ENCODE results near the gene GPR62.
"Not testable (repeated sequence)": the region's sequence is repeated elsewhere in the genome, so short reads cannot be mapped to it uniquely, and the experiment has no call there.

The GPR62 gene

DNA sequence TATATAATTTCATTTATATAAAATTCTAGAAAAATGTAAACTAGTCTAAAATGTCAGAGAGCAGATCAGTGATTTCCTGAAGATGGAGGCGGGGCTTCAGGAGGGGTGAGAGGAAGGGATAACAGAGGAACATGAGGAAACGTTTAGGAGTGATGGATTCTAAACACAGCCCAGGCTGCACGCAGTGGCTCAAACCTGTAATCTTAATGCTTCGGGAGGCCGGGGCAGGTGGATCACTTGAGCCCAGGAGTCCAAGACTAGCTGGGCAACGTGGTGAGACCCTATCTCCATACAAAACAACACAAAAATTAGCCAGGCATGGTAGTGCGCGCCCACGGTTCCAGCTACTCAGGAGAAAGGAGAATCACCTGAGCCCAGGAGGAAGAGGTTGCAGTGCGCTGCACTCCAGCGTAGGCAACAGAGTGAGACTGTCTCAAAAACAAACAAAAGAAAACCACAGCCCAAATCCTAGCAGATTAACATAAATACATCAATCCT lies 34.1 kb upstream of the GPR62 start:
- no peaks in the 10 kb centered on the region for H3F3A ChIP-seq (ENCODE audit: low read depth)
- H3K9me2 ChIP-seq (replicated peaks; ENCODE audit: low read depth, low read length), result no peaks in the 10 kb centered on the region
- no peaks in the 10 kb centered on the region for H3K4me1 ChIP-seq (ENCODE audit: insufficient read depth, low read length, poor library complexity, severe bottlenecking)
- no peak overlapping the region for H2AFZ ChIP-seq (ENCODE audit: low read length)
- H3K9ac ChIP-seq (ENCODE audit: low read depth, low read length, poor library complexity, severe bottlenecking), result no peak overlapping the region
- no peaks in the 10 kb centered on the region for H4K20me1 ChIP-seq (ENCODE audit: insufficient read depth, low read length, poor library complexity, severe bottlenecking)
- no peak overlapping the region for H3K4me3 ChIP-seq (ENCODE audit: low read length, poor library complexity, severe bottlenecking)
- no peaks in the 10 kb centered on the region for H3K27me3 ChIP-seq (ENCODE audit: insufficient read depth, low read length, poor library complexity, severe bottlenecking)
- no peak for TF ChIP-seq EZH2phosphoT487 (IDR thresholded peaks at IDR 0.05; ENCODE audit: borderline replicate concordance)
- TF ChIP-seq, protein P1, sequence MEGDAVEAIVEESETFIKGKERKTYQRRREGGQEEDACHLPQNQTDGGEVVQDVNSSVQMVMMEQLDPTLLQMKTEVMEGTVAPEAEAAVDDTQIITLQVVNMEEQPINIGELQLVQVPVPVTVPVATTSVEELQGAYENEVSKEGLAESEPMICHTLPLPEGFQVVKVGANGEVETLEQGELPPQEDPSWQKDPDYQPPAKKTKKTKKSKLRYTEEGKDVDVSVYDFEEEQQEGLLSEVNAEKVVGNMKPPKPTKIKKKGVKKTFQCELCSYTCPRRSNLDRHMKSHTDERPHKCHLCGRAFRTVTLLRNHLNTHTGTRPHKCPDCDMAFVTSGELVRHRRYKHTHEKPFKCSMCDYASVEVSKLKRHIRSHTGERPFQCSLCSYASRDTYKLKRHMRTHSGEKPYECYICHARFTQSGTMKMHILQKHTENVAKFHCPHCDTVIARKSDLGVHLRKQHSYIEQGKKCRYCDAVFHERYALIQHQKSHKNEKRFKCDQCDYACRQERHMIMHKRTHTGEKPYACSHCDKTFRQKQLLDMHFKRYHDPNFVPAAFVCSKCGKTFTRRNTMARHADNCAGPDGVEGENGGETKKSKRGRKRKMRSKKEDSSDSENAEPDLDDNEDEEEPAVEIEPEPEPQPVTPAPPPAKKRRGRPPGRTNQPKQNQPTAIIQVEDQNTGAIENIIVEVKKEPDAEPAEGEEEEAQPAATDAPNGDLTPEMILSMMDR (conservative IDR thresholded peaks at IDR 0.05; ENCODE audit: low read length), result no peak
- no peaks in the 10 kb centered on the region for H3K9me3 ChIP-seq (ENCODE audit: insufficient read depth, low read depth, low read length)
- H3K4me2 ChIP-seq (ENCODE audit: low read depth, low read length, poor library complexity, severe bottlenecking), result no peak overlapping the region
- H3K36me3 ChIP-seq (ENCODE audit: insufficient read depth, low read length), result no peaks in the 10 kb centered on the region
- H3K79me2 ChIP-seq (ENCODE audit: insufficient read depth, low read length), result no peaks in the 10 kb centered on the region

DNA sequence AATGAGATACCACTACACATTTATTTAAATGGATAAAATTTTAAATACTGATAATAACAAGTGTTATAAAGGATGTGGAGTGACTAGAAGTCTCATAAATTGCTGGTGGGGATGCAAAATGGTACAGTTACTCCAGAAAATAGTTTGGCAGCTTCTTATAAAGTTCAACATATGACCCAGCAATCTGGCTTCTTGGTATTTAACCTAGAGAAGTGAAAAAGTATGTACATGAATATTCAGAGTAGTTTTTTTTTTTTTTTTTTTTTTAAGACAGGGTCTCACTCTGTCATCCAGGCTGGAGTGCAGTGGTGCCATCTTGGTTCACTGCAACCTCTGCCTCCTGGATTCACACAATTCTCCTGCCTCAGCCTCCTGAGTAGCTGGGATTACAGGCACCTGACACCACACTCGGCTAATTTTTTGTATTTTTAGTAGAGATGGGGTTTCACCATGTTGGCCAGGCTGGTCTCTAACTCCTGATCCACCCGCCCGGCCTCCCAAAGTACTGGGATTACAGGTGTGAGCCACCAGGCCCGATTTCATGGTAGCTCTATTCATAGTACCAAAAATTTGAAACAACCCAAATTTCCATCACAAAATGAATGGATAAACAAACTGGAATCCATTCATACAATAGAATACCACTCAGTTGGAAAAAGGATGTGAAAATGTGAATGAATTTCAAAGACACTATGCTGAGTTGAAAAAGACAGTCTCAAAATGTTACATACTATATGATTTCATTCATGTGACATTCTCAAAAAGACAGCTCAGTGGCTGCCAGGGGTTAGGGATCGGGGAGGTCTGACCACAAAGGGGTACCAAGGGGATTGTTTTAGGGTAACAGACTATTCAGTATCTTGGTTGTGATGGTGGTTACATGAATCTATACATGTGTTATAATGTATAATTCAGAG lies 27.9 kb upstream of the GPR62 start:
- H3K79me2 ChIP-seq (ENCODE audit: insufficient read depth, low read length), result no peaks in the 10 kb centered on the region
- H3K36me3 ChIP-seq (ENCODE audit: insufficient read depth, low read length), result no peaks in the 10 kb centered on the region
- TF ChIP-seq, protein P1 (conservative IDR thresholded peaks at IDR 0.05; ENCODE audit: low read length), result no peak
- no peak for TF ChIP-seq EZH2phosphoT487 (IDR thresholded peaks at IDR 0.05; ENCODE audit: borderline replicate concordance)
- H3F3A ChIP-seq (ENCODE audit: low read depth), result no peaks in the 10 kb centered on the region
- no peak overlapping the region for H3K9ac ChIP-seq (ENCODE audit: low read depth, low read length, poor library complexity, severe bottlenecking)
- no peak overlapping the region for H2AFZ ChIP-seq (ENCODE audit: low read length)
- H3K4me1 ChIP-seq (ENCODE audit: insufficient read depth, low read length, poor library complexity, severe bottlenecking), result no peaks in the 10 kb centered on the region
- H3K9me3 ChIP-seq (ENCODE audit: insufficient read depth, low read depth, low read length), result no peaks in the 10 kb centered on the region
- no peak overlapping the region for H3K4me3 ChIP-seq (ENCODE audit: low read length, poor library complexity, severe bottlenecking)
- H3K27me3 ChIP-seq (ENCODE audit: insufficient read depth, low read length, poor library complexity, severe bottlenecking), result no peaks in the 10 kb centered on the region
- no peaks in the 10 kb centered on the region for H3K9me2 ChIP-seq (replicated peaks; ENCODE audit: low read depth, low read length)
- no peak overlapping the region for H3K4me2 ChIP-seq (ENCODE audit: low read depth, low read length, poor library complexity, severe bottlenecking)
- no peaks in the 10 kb centered on the region for H4K20me1 ChIP-seq (ENCODE audit: insufficient read depth, low read length, poor library complexity, severe bottlenecking)

DNA sequence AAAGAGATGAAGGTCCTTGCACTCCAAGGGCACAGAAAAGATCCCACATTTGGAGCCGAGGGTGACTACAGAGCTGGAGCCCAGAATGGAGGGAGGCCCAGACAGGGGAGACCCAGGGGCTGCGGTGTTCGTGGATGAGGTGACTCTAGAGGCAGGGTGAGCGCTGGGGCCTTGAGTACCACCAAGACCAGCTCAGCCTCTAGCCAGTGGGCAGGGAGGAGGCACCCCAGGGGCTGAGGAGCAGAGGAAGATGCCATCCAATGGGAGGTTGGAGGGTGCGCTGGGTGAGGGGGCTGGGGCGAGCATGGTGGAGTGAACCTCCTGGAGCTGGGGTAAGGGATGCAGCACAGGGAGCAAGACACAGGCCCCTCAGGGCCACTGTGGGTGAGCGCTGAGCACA lies 26.7 kb upstream of the GPR62 start:
- TF ChIP-seq EZH2phosphoT487 (IDR thresholded peaks at IDR 0.05; ENCODE audit: borderline replicate concordance), result no peak
- TF ChIP-seq, protein P1 (conservative IDR thresholded peaks at IDR 0.05; ENCODE audit: low read length), result no peak

DNA sequence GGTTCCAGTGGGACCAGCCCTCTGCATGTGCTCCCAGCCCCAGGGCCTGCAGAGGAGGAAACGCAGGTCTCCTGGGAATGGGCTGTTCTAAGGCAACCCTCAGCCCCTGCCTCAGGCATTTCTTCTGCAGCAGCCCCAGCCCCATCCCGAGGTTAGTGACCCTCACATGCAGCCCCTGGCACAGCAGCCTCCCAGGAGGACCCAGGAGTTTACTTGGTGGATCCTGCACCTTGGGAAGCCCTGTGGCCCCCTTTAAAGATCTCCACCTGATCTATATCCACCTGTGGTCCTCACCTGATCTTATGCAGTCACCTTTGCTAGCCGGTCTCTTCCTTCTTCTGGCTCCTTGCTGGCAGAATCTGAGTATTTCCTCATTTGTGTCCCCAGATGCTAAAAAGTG lies 26.2 kb upstream of the GPR62 start:
- not testable (repeated sequence) for H3K9ac ChIP-seq (ENCODE audit: low read depth, low read length, poor library complexity, severe bottlenecking); H3K9me3 ChIP-seq (ENCODE audit: insufficient read depth, low read depth, low read length); H3F3A ChIP-seq (ENCODE audit: low read depth); H3K4me2 ChIP-seq (ENCODE audit: low read depth, low read length, poor library complexity, severe bottlenecking); H4K20me1 ChIP-seq (ENCODE audit: insufficient read depth, low read length, poor library complexity, severe bottlenecking); H3K4me3 ChIP-seq (ENCODE audit: low read length, poor library complexity, severe bottlenecking); H3K79me2 ChIP-seq (ENCODE audit: insufficient read depth, low read length); H3K36me3 ChIP-seq (ENCODE audit: insufficient read depth, low read length); H3K9me2 ChIP-seq (replicated peaks; ENCODE audit: low read depth, low read length); H3K27me3 ChIP-seq (ENCODE audit: insufficient read depth, low read length, poor library complexity, severe bottlenecking); H3K4me1 ChIP-seq (ENCODE audit: insufficient read depth, low read length, poor library complexity, severe bottlenecking); H2AFZ ChIP-seq (ENCODE audit: low read length)

More for the DNA sequence above, 26.7 kb upstream of the GPR62 start:
- Histone ChIP-seq H3K79me2 (ENCODE audit: insufficient read depth, low read length) (no peaks in the 10 kb centered on the region), H3K9me2 (replicated peaks; ENCODE audit: low read depth, low read length) (no peaks in the 10 kb centered on the region), H3K4me2 (ENCODE audit: low read depth, low read length, poor library complexity, severe bottlenecking) (no peak overlapping the region), H2AFZ (ENCODE audit: low read length) (no peak overlapping the region), H3K9ac (ENCODE audit: low read depth, low read length, poor library complexity, severe bottlenecking) (no peak overlapping the region), H3K27me3 (ENCODE audit: insufficient read depth, low read length, poor library complexity, severe bottlenecking) (no peaks in the 10 kb centered on the region), H3F3A (ENCODE audit: low read depth) (no peaks in the 10 kb centered on the region), H3K36me3 (ENCODE audit: insufficient read depth, low read length) (no peaks in the 10 kb centered on the region; the same call in 1 of the 2 replicates), H3K4me1 (ENCODE audit: insufficient read depth, low read length, poor library complexity, severe bottlenecking) (no peaks in the 10 kb centered on the region), H3K9me3 (ENCODE audit: insufficient read depth, low read depth, low read length) (no peaks in the 10 kb centered on the region), H4K20me1 (ENCODE audit: insufficient read depth, low read length, poor library complexity, severe bottlenecking) (no peaks in the 10 kb centered on the region), H3K4me3 (ENCODE audit: low read length, poor library complexity, severe bottlenecking) (no peak overlapping the region)

Measured in Loucy (cell line).